GM12801 (cell line): ENCODE data around the gene OPCML.

Experiments
- TF ChIP-seq, protein P1 (sequence below): IDR thresholded peaks from one replicate; pipeline ENCODE4 v1.5.1; 2011; ENCODE audit warnings: control low read depth; ENCODE audit not compliant: insufficient read length; ENCODE audit errors: extremely low read depth

OPCML gene

DNA sequence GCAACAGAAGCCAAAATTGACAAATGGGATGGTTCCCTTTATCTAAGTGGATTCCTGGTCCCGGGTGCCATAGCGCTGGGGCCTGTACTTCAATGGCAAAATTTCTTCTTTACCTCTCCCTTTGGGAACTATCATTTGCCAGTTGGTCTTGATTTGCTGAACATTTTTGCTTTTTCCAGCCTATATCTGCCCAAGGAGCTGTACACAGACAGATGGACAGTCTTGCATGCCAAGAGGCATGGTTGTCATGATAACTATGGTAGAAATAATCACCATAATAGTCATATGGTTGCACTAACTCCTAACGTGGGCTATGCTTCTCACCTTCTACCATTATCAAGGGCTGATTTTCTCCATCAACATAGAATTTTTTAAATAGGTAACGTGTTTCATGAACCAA, 1030.9 kb downstream of the OPCML start:
- TF ChIP-seq, protein P1, sequence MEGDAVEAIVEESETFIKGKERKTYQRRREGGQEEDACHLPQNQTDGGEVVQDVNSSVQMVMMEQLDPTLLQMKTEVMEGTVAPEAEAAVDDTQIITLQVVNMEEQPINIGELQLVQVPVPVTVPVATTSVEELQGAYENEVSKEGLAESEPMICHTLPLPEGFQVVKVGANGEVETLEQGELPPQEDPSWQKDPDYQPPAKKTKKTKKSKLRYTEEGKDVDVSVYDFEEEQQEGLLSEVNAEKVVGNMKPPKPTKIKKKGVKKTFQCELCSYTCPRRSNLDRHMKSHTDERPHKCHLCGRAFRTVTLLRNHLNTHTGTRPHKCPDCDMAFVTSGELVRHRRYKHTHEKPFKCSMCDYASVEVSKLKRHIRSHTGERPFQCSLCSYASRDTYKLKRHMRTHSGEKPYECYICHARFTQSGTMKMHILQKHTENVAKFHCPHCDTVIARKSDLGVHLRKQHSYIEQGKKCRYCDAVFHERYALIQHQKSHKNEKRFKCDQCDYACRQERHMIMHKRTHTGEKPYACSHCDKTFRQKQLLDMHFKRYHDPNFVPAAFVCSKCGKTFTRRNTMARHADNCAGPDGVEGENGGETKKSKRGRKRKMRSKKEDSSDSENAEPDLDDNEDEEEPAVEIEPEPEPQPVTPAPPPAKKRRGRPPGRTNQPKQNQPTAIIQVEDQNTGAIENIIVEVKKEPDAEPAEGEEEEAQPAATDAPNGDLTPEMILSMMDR: no peak

DNA sequence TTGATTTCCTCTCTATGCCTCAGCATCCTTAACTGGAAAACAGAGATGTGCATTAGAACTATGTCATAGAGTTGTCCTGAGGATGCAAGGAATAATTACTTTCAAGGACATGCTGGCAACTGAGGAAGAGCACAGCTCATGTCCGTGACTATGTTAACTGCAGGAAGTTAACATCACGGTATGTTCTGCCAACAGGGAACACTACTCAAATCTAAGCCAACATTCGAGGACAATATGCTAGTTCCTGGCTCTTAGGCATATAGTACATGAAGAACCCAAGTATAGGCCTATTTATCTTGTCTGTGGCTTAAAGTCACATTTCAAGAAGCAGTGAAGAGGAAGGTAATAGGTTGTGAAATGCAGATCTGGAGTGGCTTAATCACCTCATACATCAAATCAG, 1032.6 kb downstream of the OPCML start:
- TF ChIP-seq, protein P1: no peak

DNA sequence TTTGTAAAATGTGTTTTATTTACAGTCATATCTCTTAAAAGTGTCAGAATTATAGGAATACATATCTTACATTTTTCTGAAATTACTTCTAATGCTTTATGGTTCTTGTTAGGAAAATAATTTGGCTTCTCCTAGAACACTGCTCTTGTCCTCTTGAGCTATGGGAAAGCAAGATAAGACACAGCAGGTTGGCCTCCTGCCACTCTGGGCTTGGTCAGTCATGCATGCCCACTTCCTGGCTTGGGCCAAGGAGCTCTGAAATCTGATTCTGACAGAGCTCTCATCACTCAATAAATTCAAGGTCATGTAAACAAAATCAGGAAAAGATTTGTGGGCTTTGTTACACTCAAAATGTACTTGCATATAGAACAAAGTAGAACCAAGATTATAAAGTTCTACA, 1036.0 kb downstream of the OPCML start:
- TF ChIP-seq, protein P1: no peak

DNA sequence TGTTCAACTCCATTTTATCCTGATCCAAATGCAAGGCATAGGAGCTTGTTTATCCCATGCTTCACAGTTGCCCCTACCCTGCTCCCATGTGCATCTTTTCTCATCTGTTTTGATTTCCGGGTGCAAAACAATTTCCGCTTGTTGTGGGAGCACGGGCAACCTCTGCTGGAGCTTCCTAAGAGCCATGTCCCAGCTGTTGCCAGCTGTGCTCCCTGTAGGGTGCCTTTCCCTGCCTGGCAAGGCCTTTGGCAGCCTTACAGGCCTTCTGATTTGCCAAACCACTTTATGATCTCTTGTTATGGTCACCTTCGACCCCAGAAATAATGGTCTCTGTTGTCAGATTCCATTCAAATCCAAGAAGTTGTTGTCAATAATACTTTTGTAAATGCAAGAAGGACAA, 1038.5 kb downstream of the OPCML start:
- TF ChIP-seq, protein P1: no peak

DNA sequence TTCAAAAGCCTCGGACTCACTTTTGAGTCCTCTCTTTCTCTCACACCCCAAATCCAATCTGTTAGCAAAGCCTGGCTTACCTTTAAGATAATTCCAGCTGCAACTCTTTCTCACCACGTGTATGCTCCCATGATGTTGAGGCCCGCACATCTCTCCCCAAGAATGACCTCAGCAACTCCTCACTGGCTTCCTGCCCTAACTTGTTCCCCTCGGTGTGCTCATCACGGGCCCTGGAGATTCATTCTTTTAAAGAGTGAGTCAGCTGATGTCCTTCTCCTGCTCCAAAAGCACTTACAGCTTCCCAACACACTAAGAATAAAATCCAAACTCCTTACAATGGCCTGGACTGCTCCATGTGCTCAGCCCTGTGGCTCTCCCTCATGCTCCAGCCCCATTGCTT, 1041.3 kb downstream of the OPCML start:
- TF ChIP-seq, protein P1: no peak

DNA sequence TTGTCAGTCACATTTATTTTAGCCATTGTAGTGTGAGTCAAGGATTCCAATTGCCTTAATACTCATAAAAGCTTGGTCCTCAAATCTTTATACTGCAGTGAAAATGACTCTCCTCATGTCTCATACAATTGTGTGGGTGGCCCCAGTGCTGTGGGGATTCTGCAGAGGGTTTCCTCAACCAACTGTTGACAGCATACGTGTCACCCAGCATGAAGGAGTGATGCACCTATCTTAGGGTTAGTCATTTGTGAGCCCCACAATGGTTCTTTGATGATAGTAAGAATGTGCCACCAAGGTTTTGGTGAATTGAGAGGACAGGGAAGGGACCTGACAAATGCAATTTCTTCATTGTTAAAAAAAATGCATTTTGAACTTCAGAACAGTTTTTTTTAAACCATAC, 1046.2 kb downstream of the OPCML start:
- TF ChIP-seq, protein P1: no peak

DNA sequence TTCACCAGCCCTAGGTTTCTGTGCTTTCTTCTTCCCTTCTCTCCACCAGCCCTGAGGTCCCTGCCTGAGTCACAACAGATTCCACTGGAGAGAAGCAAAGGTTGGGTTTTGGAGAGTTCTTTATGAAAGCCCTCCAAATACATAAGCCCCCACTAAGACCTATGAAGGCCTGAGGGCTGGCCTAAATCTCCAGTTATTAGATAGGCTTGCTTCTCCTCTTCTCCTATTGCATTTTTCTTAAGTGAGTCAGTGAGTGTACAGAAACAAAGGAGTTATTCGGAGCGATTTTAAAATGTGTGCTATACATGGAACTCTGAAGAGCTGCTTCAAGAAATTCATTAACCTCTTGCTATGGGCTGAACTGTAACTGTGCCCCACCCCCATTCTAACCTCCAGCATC, 1057.3 kb downstream of the OPCML start:
- TF ChIP-seq, protein P1: no peak
